HEK293 (cell line): ENCODE data around the gene FUBP3.

Experiments used
- CTCF ChIA-PET: fragments of 350-600 bp; formaldehyde crosslinking; extraction: SDS; loops from one replicate; lab custom pipeline; 2021; ENCODE audit warnings: antibody characterized with exemption; lab: Yijun Ruan, JAX
- POLR2A ChIA-PET: fragments of 300-600 bp; formaldehyde crosslinking; extraction: SDS; loops from one replicate; lab custom pipeline; 2020; ENCODE audit warnings: antibody characterized with exemption, inconsistent platforms; lab: Yijun Ruan, JAX
- H3K27ac ChIP-seq: fragments of 200-500 bp; sonication (Bioruptor generic); 2 replicates; pipeline ENCODE4 v1.5.1; 2014; ENCODE audit warnings: low read depth, low read length, control low read depth, inconsistent platforms; ENCODE audit errors: extremely low read depth
- H3K36me3 ChIP-seq, 2 experiments: fragments of 200-500 bp in 1 of 2; sonication (Bioruptor generic) in 1 of 2; 1 replicate in 1 of 2; 2 replicates in 1 of 2; pipeline ENCODE4 v1.5.1; 2014 to 2017; ENCODE audit warnings: inconsistent platforms in 2 of 2, low read length in 2 of 2; ENCODE audit not compliant: control insufficient read depth in 2 of 2, insufficient read depth in 1 of 2
- H3K4me1 ChIP-seq: fragments of 200-500 bp; sonication (Bioruptor generic); 2 replicates; pipeline ENCODE4 v1.5.1; 2014; ENCODE audit warnings: mild to moderate bottlenecking, low read length, inconsistent platforms; ENCODE audit not compliant: control insufficient read depth, insufficient read depth
- H3K4me3 ChIP-seq: 2 replicates; pipeline ENCODE4 v1.5.1; 2011; ENCODE audit warnings: low read depth, mild to moderate bottlenecking, control low read depth, low read length, moderate library complexity
- H3K9me3 ChIP-seq: fragments of 200-500 bp; sonication (Bioruptor generic); 2 replicates; pipeline ENCODE4 v1.5.1; 2014; ENCODE audit warnings: low read depth, low read length, inconsistent platforms; ENCODE audit not compliant: control insufficient read depth, insufficient read depth
- BCL11A ChIP-seq: fragments of 450-650 bp; formaldehyde crosslinking; IDR thresholded peaks from 2 replicates; pipeline ENCODE4 v1.5.1; 2016; ENCODE audit warnings: low read depth, missing biosample characterization, missing genetic modification characterization
- MZF1 ChIP-seq: fragments of 450-650 bp; formaldehyde crosslinking; IDR thresholded peaks from 2 replicates; pipeline ENCODE4 v1.5.1; 2017; ENCODE audit warnings: missing biosample characterization, missing genetic modification characterization, borderline replicate concordance
- SETDB1 ChIP-seq: IDR thresholded peaks from one replicate; pipeline ENCODE4 v1.6.1; 2017; ENCODE audit warnings: mild to moderate bottlenecking, low read length, moderate library complexity, mixed read lengths; ENCODE audit not compliant: insufficient read length
- SP7 ChIP-seq: fragments of 450-650 bp; formaldehyde crosslinking; IDR thresholded peaks from 2 replicates; pipeline ENCODE4 v1.5.1; 2016; ENCODE audit warnings: missing biosample characterization, missing genetic modification characterization
- ZIC2 ChIP-seq: fragments of 450-650 bp; formaldehyde crosslinking; IDR thresholded peaks from 2 replicates; pipeline ENCODE4 v1.5.1; 2016; ENCODE audit warnings: missing biosample characterization, missing genetic modification characterization
- ZNF10 ChIP-seq: fragments of 450-650 bp; formaldehyde crosslinking; IDR thresholded peaks from 2 replicates; pipeline ENCODE4 v1.5.1; 2017; ENCODE audit warnings: missing biosample characterization, missing genetic modification characterization
- ZNF114 ChIP-seq: fragments of 450-650 bp; formaldehyde crosslinking; IDR thresholded peaks from 2 replicates; pipeline ENCODE4 v1.5.0; 2017; ENCODE audit warnings: missing biosample characterization, missing genetic modification characterization
- ZNF121 ChIP-seq: fragments of 450-650 bp; formaldehyde crosslinking; IDR thresholded peaks from 2 replicates; pipeline ENCODE4 v1.5.1; 2016; ENCODE audit warnings: missing biosample characterization, missing genetic modification characterization
- ZNF133 ChIP-seq: fragments of 450-650 bp; formaldehyde crosslinking; IDR thresholded peaks from 2 replicates; pipeline ENCODE4 v1.5.1; 2016; ENCODE audit warnings: missing biosample characterization, missing genetic modification characterization
- ZNF140 ChIP-seq: fragments of 450-650 bp; formaldehyde crosslinking; IDR thresholded peaks from 2 replicates; pipeline ENCODE4 v1.5.1; 2016; ENCODE audit warnings: missing biosample characterization, missing genetic modification characterization
- ZNF169 ChIP-seq: fragments of 450-650 bp; formaldehyde crosslinking; IDR thresholded peaks from 2 replicates; pipeline ENCODE4 v1.5.1; 2016; ENCODE audit warnings: missing biosample characterization, missing genetic modification characterization
- ZNF184 ChIP-seq: fragments of 450-650 bp; IDR thresholded peaks from 2 replicates; pipeline ENCODE4 v1.5.1; 2018; ENCODE audit warnings: missing biosample characterization, mild to moderate bottlenecking, missing genetic modification characterization
- ZNF19 ChIP-seq: fragments of 450-650 bp; formaldehyde crosslinking; IDR thresholded peaks from 2 replicates; pipeline ENCODE4; 2016; ENCODE audit warnings: missing biosample characterization, missing genetic modification characterization, low read depth
- ZNF214 ChIP-seq: fragments of 450-650 bp; formaldehyde crosslinking; IDR thresholded peaks from 2 replicates; pipeline ENCODE4 v1.5.1; 2017; ENCODE audit warnings: missing biosample characterization, mild to moderate bottlenecking, missing genetic modification characterization, borderline replicate concordance
- ZNF24 ChIP-seq: fragments of 450-650 bp; formaldehyde crosslinking; IDR thresholded peaks from 2 replicates; pipeline ENCODE4 v1.5.1; 2016; ENCODE audit warnings: missing biosample characterization, missing genetic modification characterization
- ZNF335 ChIP-seq: fragments of 450-650 bp; formaldehyde crosslinking; conservative IDR thresholded peaks from 2 replicates; pipeline ENCODE4 v1.5.1; 2016; ENCODE audit warnings: missing biosample characterization, missing genetic modification characterization
- ZNF350 ChIP-seq: fragments of 450-650 bp; formaldehyde crosslinking; IDR thresholded peaks from 2 replicates; pipeline ENCODE4 v1.5.0; 2017; ENCODE audit warnings: missing biosample characterization, mild to moderate bottlenecking, missing genetic modification characterization
- ZNF521 ChIP-seq: fragments of 450-650 bp; formaldehyde crosslinking; IDR thresholded peaks from 2 replicates; pipeline ENCODE4 v1.5.1; 2017; ENCODE audit warnings: missing biosample characterization, mild to moderate bottlenecking, missing genetic modification characterization
- ZNF530 ChIP-seq: fragments of 450-650 bp; formaldehyde crosslinking; IDR thresholded peaks from 2 replicates; pipeline ENCODE4 v1.5.1; 2016; ENCODE audit warnings: low read depth, missing biosample characterization, missing genetic modification characterization
- ZNF701 ChIP-seq: fragments of 450-650 bp; formaldehyde crosslinking; IDR thresholded peaks from 2 replicates; pipeline ENCODE4 v1.5.1; 2016; ENCODE audit warnings: missing biosample characterization, missing genetic modification characterization
- ZNF747 ChIP-seq: fragments of 450-650 bp; formaldehyde crosslinking; IDR thresholded peaks from 2 replicates; pipeline ENCODE4 v1.5.1; 2016; ENCODE audit warnings: missing biosample characterization, missing genetic modification characterization
- TF ChIP-seq, protein P1 (sequence below): fragments of 450-650 bp; formaldehyde crosslinking; IDR thresholded peaks from 2 replicates; pipeline ENCODE4 v1.5.1; 2016; ENCODE audit warnings: missing biosample characterization, missing genetic modification characterization, low read depth
- TF ChIP-seq, protein P2 (sequence below): fragments of 450-650 bp; formaldehyde crosslinking; IDR thresholded peaks from 2 replicates; pipeline ENCODE4 v1.5.1; 2017; ENCODE audit warnings: missing biosample characterization, missing genetic modification characterization
- TF ChIP-seq, protein P3 (sequence below): fragments of 450-650 bp; formaldehyde crosslinking; IDR thresholded peaks from 2 replicates; pipeline ENCODE4 v1.5.1; 2016; ENCODE audit warnings: missing biosample characterization, missing genetic modification characterization

Gene FUBP3

DNA sequence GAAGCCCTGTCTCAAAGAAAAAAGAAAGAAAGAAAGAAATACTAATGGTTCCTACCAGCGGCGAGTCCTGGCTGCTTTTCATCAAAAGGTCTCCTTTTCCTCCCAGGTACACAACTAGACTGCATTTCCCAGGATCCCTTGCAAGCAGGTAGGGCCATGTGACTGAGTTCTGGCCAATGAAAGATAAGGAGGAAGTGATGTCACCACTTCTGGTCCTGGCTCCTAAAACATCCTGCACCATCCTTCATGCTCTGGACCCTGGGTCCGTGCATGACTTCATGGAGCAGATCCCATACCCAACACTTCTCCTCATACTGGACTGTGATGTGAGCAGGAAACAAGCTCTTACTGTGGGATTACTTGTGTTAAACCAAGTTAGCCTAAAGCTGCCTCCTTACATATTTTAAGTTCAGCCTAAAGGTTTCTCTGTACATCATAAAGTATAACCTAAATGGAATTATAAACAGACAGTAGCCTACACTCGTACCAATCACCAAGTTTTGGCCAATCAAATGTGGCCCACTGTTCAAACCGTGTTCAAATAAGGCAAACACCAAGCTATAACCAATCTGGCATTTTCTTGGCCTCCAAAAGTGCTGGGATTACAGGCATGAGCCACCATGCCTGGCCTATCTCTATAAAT, 30.2 kb upstream of the FUBP3 start (continued):
- TF ChIP-seq, protein P1, sequence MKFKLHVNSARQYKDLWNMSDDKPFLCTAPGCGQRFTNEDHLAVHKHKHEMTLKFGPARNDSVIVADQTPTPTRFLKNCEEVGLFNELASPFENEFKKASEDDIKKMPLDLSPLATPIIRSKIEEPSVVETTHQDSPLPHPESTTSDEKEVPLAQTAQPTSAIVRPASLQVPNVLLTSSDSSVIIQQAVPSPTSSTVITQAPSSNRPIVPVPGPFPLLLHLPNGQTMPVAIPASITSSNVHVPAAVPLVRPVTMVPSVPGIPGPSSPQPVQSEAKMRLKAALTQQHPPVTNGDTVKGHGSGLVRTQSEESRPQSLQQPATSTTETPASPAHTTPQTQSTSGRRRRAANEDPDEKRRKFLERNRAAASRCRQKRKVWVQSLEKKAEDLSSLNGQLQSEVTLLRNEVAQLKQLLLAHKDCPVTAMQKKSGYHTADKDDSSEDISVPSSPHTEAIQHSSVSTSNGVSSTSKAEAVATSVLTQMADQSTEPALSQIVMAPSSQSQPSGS (tag by site-specific recombination) = peak; percentile 78
- peak; percentile 35; the same call in 1 of the 2 replicates for TF ChIP-seq ZNF335 (tag by site-specific recombination)
- TF ChIP-seq ZNF350 (tag by site-specific recombination) = peak; percentile 97
- no peak for TF ChIP-seq ZNF701 (tag by site-specific recombination)
- TF ChIP-seq ZNF747 = no peak
- peak; percentile 76 for TF ChIP-seq SETDB1
- TF ChIP-seq, all 188 proteins: peak for 6

DNA sequence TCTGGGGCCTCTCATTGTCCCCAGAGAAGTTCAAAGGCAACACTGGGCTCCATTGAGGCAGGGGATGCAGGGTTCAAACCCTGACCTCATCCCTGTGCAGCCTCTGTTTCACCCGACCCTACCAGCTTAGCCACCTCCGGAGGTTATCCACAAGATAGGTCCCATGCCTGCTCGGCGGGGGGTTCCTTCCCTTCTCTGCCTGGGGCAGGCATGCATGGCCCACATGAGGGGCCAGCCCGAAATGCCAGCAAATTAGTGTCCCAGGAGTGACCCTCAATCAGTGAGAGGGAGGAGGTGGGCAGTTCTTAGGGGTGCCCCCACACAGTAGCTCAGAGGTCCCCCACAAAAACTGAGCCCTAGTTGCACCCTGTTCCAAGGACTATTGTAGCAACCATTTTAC, 24.8 kb upstream of the FUBP3 start:
- TF ChIP-seq ZNF24 (tag by site-specific recombination) = no peak
- TF ChIP-seq SP7 (tag by site-specific recombination) = no peak
- TF ChIP-seq ZNF184 (tag by site-specific recombination) = no peak
- TF ChIP-seq, protein P2, sequence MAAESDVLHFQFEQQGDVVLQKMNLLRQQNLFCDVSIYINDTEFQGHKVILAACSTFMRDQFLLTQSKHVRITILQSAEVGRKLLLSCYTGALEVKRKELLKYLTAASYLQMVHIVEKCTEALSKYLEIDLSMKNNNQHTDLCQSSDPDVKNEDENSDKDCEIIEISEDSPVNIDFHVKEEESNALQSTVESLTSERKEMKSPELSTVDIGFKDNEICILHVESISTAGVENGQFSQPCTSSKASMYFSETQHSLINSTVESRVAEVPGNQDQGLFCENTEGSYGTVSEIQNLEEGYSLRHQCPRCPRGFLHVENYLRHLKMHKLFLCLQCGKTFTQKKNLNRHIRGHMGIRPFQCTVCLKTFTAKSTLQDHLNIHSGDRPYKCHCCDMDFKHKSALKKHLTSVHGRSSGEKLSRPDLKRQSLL (tag by site-specific recombination) = no peak
- TF ChIP-seq ZIC2 (tag by site-specific recombination) = no peak
- TF ChIP-seq ZNF133 (tag by site-specific recombination) = no peak
- TF ChIP-seq, protein P3, sequence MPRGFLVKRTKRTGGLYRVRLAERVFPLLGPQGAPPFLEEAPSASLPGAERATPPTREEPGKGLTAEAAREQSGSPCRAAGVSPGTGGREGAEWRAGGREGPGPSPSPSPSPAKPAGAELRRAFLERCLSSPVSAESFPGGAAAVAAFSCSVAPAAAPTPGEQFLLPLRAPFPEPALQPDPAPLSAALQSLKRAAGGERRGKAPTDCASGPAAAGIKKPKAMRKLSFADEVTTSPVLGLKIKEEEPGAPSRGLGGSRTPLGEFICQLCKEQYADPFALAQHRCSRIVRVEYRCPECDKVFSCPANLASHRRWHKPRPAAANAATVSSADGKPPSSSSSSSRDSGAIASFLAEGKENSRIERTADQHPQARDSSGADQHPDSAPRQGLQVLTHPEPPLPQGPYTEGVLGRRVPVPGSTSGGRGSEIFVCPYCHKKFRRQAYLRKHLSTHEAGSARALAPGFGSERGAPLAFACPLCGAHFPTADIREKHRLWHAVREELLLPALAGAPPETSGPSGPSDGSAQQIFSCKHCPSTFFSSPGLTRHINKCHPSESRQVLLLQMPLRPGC (tag by site-specific recombination) = no peak
- TF ChIP-seq MZF1 (tag by site-specific recombination) = no peak
- no peak for TF ChIP-seq ZNF140 (tag by site-specific recombination)
- no peak overlapping the region for H3K4me3 ChIP-seq
- no peaks in the 10 kb centered on the region for H3K9me3 ChIP-seq
- ChIA-PET POLR2A (no interaction called here), CTCF (interaction anchor here (1.2 kb wide), 1 partner anchor 128 kb away, joined by 3 read pairs; no protein-coding TSS in a partner anchor)
- H3K4me1 ChIP-seq = no peaks in the 10 kb centered on the region
- no peaks in the 10 kb centered on the region for H3K36me3 ChIP-seq
- no peak overlapping the region for H3K27ac ChIP-seq

DNA sequence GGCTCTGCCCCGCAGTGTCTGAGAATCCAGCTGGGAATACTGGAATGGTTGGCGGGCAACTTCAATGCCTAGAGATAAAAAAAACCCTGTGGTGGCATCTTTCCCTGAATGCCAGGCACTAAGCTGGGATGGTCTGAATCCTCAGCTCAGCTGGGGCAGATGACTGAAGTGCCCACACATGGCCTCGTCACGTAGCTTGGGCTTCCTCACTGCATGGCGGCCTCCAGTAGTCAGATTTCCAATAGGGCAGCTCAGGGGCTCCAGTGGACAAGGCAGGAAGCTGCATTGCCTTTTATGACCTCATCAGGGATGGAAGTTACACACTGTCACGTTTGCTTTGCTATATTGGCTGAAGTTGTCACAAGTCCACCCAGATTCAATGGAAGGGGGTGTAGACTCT, 24.3 kb upstream of the FUBP3 start:
- TF ChIP-seq ZNF114 (tag by site-specific recombination) = no peak
- no peak for TF ChIP-seq ZNF169 (tag by site-specific recombination)
- TF ChIP-seq ZNF530 (tag by site-specific recombination) = no peak
- no peak for TF ChIP-seq ZNF214 (tag by site-specific recombination)
- TF ChIP-seq ZNF521 (tag by site-specific recombination) = no peak
- no peak for TF ChIP-seq ZNF19 (tag by site-specific recombination)
- TF ChIP-seq BCL11A (tag by site-specific recombination) = no peak
- no peak for TF ChIP-seq ZNF10 (tag by site-specific recombination)
- TF ChIP-seq ZNF121 (tag by site-specific recombination) = no peak
- POLR2A ChIA-PET = no interaction called here
- CTCF ChIA-PET = interaction anchor here (0.6 to 1.2 kb wide), 2 partner anchors 127 to 312 kb away, joined by 3 read pairs; no protein-coding TSS in a partner anchor

More for the DNA sequence above, 24.3 kb upstream of the FUBP3 start:
- Histone ChIP-seq H3K9me3 (no peaks in the 10 kb centered on the region), H3K4me3 (no peak overlapping the region), H3K4me1 (no peaks in the 10 kb centered on the region), H3K36me3 (no peaks in the 10 kb centered on the region), H3K27ac (no peak overlapping the region)
